ENCODE measurements around the gene CEP104.
"Not testable (repeated sequence)": the region's sequence is repeated elsewhere in the genome, so short reads cannot be mapped to it uniquely, and the experiment has no call there.

GRCh38 chr1:3804627-3804944 lies 52.4 kb downstream of the CEP104 start:
- TF ChIP-seq CTCF (conservative IDR thresholded peaks at IDR 0.05; ENCODE audit: low read depth in 2 of 2); EZH2 (IDR thresholded peaks at IDR 0.05; ENCODE audit: low read depth, unreplicated experiment); ETS1 (IDR thresholded peaks at IDR 0.05); EZH2phosphoT487 (IDR thresholded peaks at IDR 0.05; ENCODE audit: unreplicated experiment); REST (IDR thresholded peaks at IDR 0.05; ENCODE audit: unreplicated experiment); STAT1 (IDR thresholded peaks at IDR 0.05; ENCODE audit: unreplicated experiment); ZNF114 (CRISPR knock-in tag; IDR thresholded peaks at IDR 0.05): not testable (repeated sequence)

All from GM23338 (cell line).